ENCODE results near the gene CXCL1.

Gene CXCL1

GRCh38 chr4:73919691-73920090, 50.5 kb downstream of the CXCL1 start:
- no peak for DNase-seq

All from NCI-H2081 treated with DMSO at 0.1 percent for 48 hours (cell line).